HG02938 (cell line): ENCODE data around the gene GGT5.
"Not testable (repeated sequence)": the region's sequence is repeated elsewhere in the genome, so short reads cannot be mapped to it uniquely, and the experiment has no call there.

Experiments used
- ATAC-seq: cut with Tn5 transposase; IDR thresholded peaks from one replicate; pipeline ENCODE4 v1.9.1; 2021; ENCODE audit warnings: mild to moderate bottlenecking, moderate library complexity; ENCODE audit not compliant: unreplicated experiment

Gene GGT5

GRCh38 chr22:24207264-24208011 is 37.4 kb downstream of the GGT5 start:
- ATAC-seq: no peak

- not testable (repeated sequence) for ATAC-seq
These were observed 38.2 kb downstream of the GGT5 start for GRCh38 chr22:24206460-24207263.

GRCh38 chr22:24205438-24206195 is 39.3 kb downstream of the GGT5 start:
- ATAC-seq: no peak

- not testable (repeated sequence) for ATAC-seq
These were observed 41.0 kb downstream of the GGT5 start for GRCh38 chr22:24203856-24204255.

GRCh38 chr22:24201681-24202614 is 42.9 kb downstream of the GGT5 start:
- ATAC-seq: no peak

GRCh38 chr22:24200619-24201212 is 44.2 kb downstream of the GGT5 start:
- no peak for ATAC-seq

- no peak for ATAC-seq
These were observed 46.2 kb downstream of the GGT5 start for GRCh38 chr22:24198682-24199052.

- no peak for ATAC-seq
These were observed 53.0 kb downstream of the GGT5 start for GRCh38 chr22:24191893-24192292.

GRCh38 chr22:24191381-24191841 is 53.5 kb downstream of the GGT5 start:
- ATAC-seq: no peak

- no peak for ATAC-seq
These were observed 54.2 kb downstream of the GGT5 start for GRCh38 chr22:24190596-24191208.

GRCh38 chr22:24190159-24190540 is 54.7 kb downstream of the GGT5 start:
- no peak for ATAC-seq

GRCh38 chr22:24189249-24190158 is 55.4 kb downstream of the GGT5 start:
- no peak for ATAC-seq

GRCh38 chr22:24188705-24189248 is 56.1 kb downstream of the GGT5 start:
- no peak for ATAC-seq

GRCh38 chr22:24187731-24188644 is 56.9 kb downstream of the GGT5 start:
- no peak for ATAC-seq

GRCh38 chr22:24186892-24187670 is 57.8 kb downstream of the GGT5 start:
- ATAC-seq: no peak

GRCh38 chr22:24186352-24186740 is 58.5 kb downstream of the GGT5 start:
- ATAC-seq: no peak
